Breast epithelium (tissue), 3 donors: Measurements from ENCODE around the gene ANKRD63.

ENCODE experiments used
- POLR2A ChIP-seq: fragments of 450-650 bp; IDR thresholded peaks from one replicate; pipeline ENCODE4 v1.6.1; 2016; ENCODE audit warnings: antibody characterized with exemption, mild to moderate bottlenecking, moderate library complexity
- POLR2AphosphoS5 ChIP-seq, 3 donors: sonication (generic); formaldehyde crosslinking; IDR thresholded peaks; one replicate each; pipeline ENCODE4 v1.6.1; 2017; ENCODE audit warnings: antibody characterized with exemption in 3 of 3
- TF ChIP-seq, protein P1 (sequence below), 3 donors: fragments of 450-650 bp; IDR thresholded peaks; one replicate each; pipeline ENCODE4 v1.5.1; 2016 to 2017; ENCODE audit warnings: antibody characterized with exemption in 3 of 3, mild to moderate bottlenecking in 3 of 3, moderate library complexity in 3 of 3

- TF ChIP-seq POLR2A (no peak), POLR2AphosphoS5 (IDR thresholded peaks at IDR 0.05) (no peak)
- TF ChIP-seq, protein P1, sequence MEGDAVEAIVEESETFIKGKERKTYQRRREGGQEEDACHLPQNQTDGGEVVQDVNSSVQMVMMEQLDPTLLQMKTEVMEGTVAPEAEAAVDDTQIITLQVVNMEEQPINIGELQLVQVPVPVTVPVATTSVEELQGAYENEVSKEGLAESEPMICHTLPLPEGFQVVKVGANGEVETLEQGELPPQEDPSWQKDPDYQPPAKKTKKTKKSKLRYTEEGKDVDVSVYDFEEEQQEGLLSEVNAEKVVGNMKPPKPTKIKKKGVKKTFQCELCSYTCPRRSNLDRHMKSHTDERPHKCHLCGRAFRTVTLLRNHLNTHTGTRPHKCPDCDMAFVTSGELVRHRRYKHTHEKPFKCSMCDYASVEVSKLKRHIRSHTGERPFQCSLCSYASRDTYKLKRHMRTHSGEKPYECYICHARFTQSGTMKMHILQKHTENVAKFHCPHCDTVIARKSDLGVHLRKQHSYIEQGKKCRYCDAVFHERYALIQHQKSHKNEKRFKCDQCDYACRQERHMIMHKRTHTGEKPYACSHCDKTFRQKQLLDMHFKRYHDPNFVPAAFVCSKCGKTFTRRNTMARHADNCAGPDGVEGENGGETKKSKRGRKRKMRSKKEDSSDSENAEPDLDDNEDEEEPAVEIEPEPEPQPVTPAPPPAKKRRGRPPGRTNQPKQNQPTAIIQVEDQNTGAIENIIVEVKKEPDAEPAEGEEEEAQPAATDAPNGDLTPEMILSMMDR (IDR thresholded peaks at IDR 0.05): no peak
Observed at GRCh38 chr15:40307421-40308211, 24.8 kb upstream of the ANKRD63 start, which contains the start of gene PLCB2.
